SK-N-DZ (cell line): ENCODE results near the gene PGR.
"Not testable (repeated sequence)": the region's sequence is repeated elsewhere in the genome, so short reads cannot be mapped to it uniquely, and the experiment has no call there.

ENCODE experiments used
- DNase-seq: peaks from one replicate; pipeline ENCODE4 v3.0.0-alpha.2; 2015; ENCODE audit warnings: low spot score

Gene PGR

DNA sequence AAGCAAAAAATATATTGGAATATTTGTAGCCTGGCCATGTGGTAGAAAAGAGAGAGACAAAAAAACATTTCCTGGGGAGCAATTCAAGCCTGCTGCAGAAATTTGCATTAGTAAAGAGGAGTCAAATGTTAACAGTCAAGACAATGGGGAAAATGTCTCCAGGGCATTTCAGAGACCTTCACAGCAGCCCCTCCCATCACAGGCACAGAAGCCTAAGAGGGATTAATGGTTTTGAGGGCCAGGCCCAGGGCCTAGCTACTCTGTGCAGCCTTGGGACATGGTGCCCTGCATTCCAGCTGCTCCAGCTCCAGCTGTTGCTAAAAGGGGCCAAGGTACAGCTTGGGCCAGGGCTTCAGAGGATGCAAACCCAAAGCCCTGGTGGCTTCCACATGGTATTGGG lies 46.8 kb downstream of the PGR start:
- no peak for DNase-seq

- DNase-seq = no peak
These were observed 65.9 kb downstream of the PGR start for GRCh38 chr11:101063706-101064105.

GRCh38 chr11:101061606-101062005 lies 68.0 kb downstream of the PGR start:
- DNase-seq = no peak

GRCh38 chr11:101059331-101059730 lies 70.3 kb downstream of the PGR start:
- DNase-seq = no peak

DNA sequence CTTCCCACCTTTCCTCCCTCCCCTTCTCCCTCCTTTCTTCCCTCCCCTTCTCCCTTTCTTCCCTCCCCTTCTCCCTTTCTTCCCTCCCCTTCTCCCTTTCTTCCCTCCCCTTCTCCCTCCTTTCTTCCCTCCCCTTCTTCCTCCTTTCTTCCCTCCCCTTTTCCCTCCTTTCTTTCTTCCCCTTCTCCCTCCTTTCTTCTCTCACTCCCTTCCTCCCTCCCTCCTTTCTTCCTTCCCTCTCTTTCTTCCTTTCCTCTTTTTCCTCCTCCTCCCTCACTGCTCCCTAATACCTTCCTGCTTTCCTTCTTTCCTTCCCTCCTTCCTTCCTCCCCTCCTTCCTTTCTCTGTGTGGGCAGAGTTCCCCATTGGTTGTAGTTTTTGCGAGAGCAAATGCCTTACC lies 76.1 kb downstream of the PGR start:
- DNase-seq = no peak

- no peak for DNase-seq
These were observed 77.9 kb downstream of the PGR start for GRCh38 chr11:101051677-101052076.

DNA sequence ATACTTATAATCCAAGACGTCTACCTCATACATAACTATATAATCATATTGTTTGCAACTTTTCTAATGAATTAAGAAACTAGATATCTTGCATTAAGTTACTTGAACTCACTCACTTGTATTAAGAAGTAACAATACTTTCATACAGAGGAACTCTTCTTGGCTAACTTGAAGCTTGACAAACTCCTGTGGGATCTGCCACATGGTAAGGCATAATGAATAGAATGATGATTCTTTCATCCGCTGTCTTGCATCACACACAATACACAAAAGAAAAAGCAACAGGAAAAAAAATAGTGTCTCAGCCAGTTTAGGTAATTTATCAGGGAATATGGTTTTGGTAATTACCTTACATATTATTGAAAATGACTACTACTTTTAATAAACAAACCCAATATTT lies 79.8 kb downstream of the PGR start:
- no peak for DNase-seq

- no peak for DNase-seq
These were observed 80.5 kb downstream of the PGR start for GRCh38 chr11:101049123-101049522.

DNA sequence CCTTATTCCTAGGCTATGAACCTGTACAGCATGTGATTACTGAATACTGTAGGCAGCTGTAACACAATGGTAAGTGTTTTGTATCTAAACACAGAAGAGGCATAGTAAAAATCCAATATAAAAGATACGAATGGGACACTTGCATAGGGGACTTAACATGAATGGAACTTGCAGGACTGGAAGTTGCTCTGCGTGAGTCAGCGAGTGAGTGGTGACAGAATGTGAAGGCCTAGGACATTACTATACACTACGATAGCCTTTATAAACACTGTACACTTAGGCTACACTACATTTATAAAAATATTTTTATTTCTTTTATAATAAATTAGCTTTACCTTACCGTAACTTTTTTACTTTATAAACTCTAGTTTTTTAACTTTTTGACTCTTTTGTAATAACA lies 81.1 kb downstream of the PGR start:
- no peak for DNase-seq

GRCh38 chr11:101046947-101047346 lies 82.7 kb downstream of the PGR start:
- no peak for DNase-seq

GRCh38 chr11:101045415-101045814 lies 84.2 kb downstream of the PGR start:
- DNase-seq = no peak

DNA sequence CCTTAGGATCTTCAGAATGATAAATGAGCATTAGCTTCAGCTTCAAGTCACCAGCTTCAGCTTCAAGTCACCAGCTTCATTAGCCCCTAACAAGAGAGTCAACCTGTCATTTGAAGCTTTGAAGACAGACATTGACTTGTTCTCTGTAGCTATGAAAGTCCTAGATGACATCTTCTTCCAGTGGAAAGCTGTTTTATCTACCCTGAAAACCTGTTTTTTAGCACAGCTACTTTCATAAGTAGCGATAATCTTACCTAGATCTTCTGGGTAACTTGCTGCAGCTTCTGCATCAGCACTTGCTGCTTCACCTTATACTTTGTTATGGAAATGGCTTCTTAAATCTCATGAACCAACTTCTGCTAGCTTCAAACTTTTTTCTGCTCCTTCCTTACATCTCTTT lies 85.7 kb downstream of the PGR start:
- no peak for DNase-seq

DNA sequence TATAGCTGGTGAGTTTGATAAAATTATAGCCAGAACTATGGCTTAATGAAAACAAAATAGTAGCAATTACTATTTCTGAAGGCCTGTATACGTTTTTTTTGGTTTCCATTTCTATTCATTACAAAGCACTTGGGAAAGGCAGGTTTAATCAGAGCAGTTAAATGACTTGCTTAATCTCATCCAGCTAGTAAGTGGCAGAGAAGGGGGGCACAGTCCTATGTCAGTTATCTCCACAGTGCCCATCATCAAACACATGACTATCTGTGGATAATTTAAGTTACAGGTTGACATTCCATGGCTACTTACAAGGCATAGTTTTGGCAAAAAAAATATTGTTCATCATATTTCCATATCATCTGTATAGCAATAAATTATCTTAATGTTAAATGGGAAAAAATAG lies 93.7 kb downstream of the PGR start:
- no peak for DNase-seq

DNA sequence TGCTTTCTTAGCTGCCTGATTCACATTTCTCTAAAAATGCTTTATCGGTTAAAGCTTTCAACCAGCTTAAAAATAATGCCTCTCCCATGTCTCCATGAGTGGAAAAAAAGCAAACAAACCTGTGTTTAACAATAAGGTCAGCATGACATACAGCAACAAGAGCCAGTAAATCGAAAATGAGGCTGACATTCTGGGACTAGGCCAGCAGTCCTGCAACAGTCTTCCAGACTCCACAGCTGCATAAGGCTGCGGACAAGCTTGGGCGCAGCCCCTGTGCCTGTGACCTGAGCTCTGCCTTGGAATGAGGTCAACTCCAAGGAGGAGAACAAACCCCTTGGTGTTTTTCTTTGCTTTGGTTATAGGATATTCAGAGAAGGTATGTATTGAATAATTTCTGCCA lies 95.5 kb downstream of the PGR start:
- DNase-seq = no peak

GRCh38 chr11:101032991-101033390 lies 96.6 kb downstream of the PGR start:
- DNase-seq = no peak

GRCh38 chr11:101031713-101032112 lies 97.9 kb downstream of the PGR start:
- no peak for DNase-seq

DNA sequence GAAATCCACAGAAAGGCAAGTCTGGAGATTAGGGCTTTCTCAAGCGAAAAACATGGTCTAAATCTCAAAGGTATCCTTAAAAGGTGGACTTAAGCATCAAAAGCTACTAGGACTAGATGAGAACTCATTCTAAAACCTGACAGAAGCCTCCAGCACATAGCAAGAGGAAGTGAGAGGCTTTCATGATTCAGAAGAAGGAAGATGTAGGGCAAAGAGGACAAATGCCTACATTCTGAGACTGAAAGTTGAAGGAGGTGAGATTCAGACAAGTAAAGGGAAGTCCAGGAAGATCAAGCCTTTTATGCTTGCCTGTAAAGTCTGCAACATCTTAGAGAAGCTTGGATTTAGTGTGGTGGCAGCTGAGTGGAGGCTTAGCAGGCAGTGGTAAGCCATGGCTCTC lies 98.9 kb downstream of the PGR start:
- no peak for DNase-seq

DNA sequence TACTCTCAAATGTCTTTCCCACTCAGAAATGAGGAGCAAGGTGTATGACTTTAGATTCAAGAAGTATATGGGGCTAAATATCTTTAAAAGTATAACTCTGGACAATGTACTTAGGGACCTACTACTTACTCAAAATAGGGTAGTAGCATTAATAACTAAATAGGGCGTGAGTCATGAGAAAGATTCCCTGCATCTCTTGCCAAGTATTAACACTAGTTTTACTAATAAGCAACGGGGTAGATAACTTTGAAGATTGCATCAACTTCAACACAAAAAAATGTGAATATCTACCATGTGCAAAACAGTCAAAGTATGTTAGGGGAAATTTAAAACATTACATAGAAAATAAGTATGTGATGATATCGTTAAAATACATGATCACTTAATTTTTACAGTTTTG lies 99.6 kb downstream of the PGR start:
- DNase-seq = no peak

GRCh38 chr11:101028644-101029043 lies 101.0 kb downstream of the PGR start:
- no peak for DNase-seq

GRCh38 chr11:101022256-101022655 lies 107.4 kb downstream of the PGR start:
- no peak for DNase-seq

DNA sequence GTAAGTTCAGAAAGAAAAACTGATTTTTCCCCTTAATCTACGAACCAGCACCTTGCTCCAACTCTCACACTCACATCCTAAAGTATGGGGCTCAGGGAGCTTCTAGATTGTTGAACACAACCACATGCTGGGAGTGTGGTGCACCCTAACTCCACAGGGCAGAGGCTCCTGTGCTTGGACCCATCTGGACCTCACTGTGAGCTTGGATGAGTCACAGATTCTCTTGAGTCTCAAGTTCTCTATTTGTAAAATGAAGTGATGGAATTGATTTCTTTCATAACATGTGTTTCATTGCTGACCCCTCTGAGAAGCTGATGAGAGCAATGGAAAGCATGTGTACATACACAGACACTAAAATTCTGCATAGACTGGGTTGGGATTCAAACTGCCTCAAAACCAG lies 109.7 kb downstream of the PGR start:
- no peak for DNase-seq

- DNase-seq = no peak
These were observed 114.9 kb downstream of the PGR start for GRCh38 chr11:101014600-101015285.

GRCh38 chr11:101013702-101014101 lies 115.9 kb downstream of the PGR start:
- not testable (repeated sequence) for DNase-seq

DNA sequence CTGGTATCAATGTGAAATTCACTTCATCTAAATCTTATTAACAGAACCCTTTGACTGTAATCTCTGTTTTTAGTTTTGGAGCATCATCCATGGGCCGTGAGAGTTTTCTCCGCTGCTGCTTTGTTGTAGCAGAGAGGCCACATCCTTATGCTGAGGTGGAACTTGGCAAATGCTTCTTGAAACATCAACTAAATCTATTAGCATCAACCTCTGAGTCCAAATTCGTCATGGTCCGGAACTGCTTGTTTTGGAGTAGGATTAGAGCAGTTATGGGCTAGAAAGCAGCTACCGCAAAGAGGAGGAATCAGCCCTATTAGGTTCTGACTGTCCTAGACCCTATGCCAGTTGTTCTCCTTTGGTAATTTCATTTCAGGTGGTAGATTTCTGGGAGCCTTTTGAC lies 117.7 kb downstream of the PGR start:
- no peak for DNase-seq
